Measurements from ENCODE around the gene ZMYND15. TPM values are rescaled to one million over a fixed set of nuclear protein-coding genes. Genes with fewer than 3 reads are reported as not detected.

Gene ZMYND15
- total RNA-seq, 1 donor from 2014 or later, result 0.70 TPM

GRCh38 chr17:4738136-4739121 lies 1.2 kb upstream of the ZMYND15 start:
- H3K27ac Mint-ChIP-seq, result peak overlapping the region; percentile 94
- TF ChIP-seq, protein P1, sequence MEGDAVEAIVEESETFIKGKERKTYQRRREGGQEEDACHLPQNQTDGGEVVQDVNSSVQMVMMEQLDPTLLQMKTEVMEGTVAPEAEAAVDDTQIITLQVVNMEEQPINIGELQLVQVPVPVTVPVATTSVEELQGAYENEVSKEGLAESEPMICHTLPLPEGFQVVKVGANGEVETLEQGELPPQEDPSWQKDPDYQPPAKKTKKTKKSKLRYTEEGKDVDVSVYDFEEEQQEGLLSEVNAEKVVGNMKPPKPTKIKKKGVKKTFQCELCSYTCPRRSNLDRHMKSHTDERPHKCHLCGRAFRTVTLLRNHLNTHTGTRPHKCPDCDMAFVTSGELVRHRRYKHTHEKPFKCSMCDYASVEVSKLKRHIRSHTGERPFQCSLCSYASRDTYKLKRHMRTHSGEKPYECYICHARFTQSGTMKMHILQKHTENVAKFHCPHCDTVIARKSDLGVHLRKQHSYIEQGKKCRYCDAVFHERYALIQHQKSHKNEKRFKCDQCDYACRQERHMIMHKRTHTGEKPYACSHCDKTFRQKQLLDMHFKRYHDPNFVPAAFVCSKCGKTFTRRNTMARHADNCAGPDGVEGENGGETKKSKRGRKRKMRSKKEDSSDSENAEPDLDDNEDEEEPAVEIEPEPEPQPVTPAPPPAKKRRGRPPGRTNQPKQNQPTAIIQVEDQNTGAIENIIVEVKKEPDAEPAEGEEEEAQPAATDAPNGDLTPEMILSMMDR (conservative IDR thresholded peaks at IDR 0.05), result no peak
- peak overlapping the region; percentile 89 for H3K4me3 Mint-ChIP-seq
- peaks cover 7% of the 10 kb centered on the region for H3K36me3 Mint-ChIP-seq
- H3K9me3 Mint-ChIP-seq, result no peaks in the 10 kb centered on the region
- H3K4me1 Mint-ChIP-seq (ENCODE audit: unreplicated experiment), result peaks cover 9% of the 10 kb centered on the region
- DNase-seq (ENCODE audit: extremely low spot score, unreplicated experiment), result no peak
- H3K27me3 Mint-ChIP-seq, result peaks cover 73% of the 10 kb centered on the region

DNA sequence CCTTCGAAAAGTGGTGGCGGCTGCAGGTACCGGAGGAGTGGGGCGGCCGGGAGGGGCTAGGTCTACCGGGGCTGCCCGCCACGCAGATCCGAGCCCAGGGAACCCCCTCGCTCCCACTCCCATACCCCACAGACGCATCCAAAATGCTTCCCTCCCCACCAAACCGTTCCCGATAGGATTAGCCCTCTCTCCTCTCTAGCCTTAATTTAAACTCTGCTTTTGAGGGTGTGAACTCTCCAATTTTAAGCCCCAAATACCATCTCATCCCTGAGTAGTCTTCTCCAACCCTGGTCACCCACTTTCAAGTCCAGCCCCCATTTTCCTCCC lies 355 bp downstream of the ZMYND15 start:
- Mint-ChIP-seq H3K4me1 (ENCODE audit: unreplicated experiment) (peaks cover 9% of the 10 kb centered on the region), H3K36me3 (no peaks in the 10 kb centered on the region), H3K9me3 (no peaks in the 10 kb centered on the region), H3K4me3 (peak overlapping the region; percentile 87), H3K27ac (peak overlapping the region; percentile 78), H3K27me3 (peaks cover 81% of the 10 kb centered on the region)
- TF ChIP-seq, protein P1 (conservative IDR thresholded peaks at IDR 0.05), result no peak
- DNase-seq (ENCODE audit: extremely low spot score, unreplicated experiment), result no peak

GRCh38 chr17:4740584-4740983 lies 951 bp downstream of the ZMYND15 start:
- DNase-seq (ENCODE audit: extremely low spot score, unreplicated experiment), result no peak
- H3K36me3 Mint-ChIP-seq, result no peaks in the 10 kb centered on the region
- peaks cover 13% of the 10 kb centered on the region for H3K4me1 Mint-ChIP-seq (ENCODE audit: unreplicated experiment)

DNA sequence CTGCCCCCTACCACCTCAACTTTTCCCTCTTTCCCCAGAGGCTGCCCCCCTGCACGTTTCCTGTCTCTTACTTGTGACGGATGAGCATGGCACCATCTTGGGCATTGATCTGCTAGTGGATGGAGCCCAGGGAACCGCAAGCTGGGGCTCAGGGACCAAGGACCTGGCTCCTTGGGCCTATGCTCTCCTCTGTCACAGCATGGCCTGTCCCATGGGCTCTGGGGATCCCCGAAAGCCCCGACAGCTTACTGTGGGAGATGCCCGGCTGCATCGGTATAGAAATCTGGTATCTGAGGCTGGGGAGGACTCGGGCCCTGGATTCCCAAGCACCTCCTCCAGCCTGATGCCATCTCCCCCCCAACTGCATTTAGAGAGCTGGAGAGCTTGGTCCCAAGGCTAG lies 1.9 kb downstream of the ZMYND15 start:
- Mint-ChIP-seq H3K4me1 (ENCODE audit: unreplicated experiment) (peaks cover 13% of the 10 kb centered on the region), H3K4me3 (peak overlapping the region; percentile 61), H3K9me3 (no peaks in the 10 kb centered on the region), H3K27me3 (peaks cover 82% of the 10 kb centered on the region), H3K36me3 (no peaks in the 10 kb centered on the region), H3K27ac (no peak overlapping the region)
- DNase-seq (ENCODE audit: extremely low spot score, unreplicated experiment), result no peak
- TF ChIP-seq, protein P1 (conservative IDR thresholded peaks at IDR 0.05), result no peak

More at GRCh38 chr17:4740584-4740983, 951 bp downstream of the ZMYND15 start:
- H3K27ac Mint-ChIP-seq, result peak overlapping the region; percentile 78
- peaks cover 81% of the 10 kb centered on the region for H3K27me3 Mint-ChIP-seq
- TF ChIP-seq, protein P1 (conservative IDR thresholded peaks at IDR 0.05), result no peak
- no peaks in the 10 kb centered on the region for H3K9me3 Mint-ChIP-seq
- H3K4me3 Mint-ChIP-seq, result peak overlapping the region; percentile 87

- Mint-ChIP-seq H3K27me3 (peaks cover 84% of the 10 kb centered on the region), H3K4me3 (no peak overlapping the region), H3K9me3 (no peaks in the 10 kb centered on the region), H3K27ac (peak overlapping the region; percentile 23), H3K4me1 (ENCODE audit: unreplicated experiment) (peaks cover 13% of the 10 kb centered on the region), H3K36me3 (no peaks in the 10 kb centered on the region)
- DNase-seq (ENCODE audit: extremely low spot score, unreplicated experiment), result no peak
- TF ChIP-seq, protein P1 (conservative IDR thresholded peaks at IDR 0.05), result no peak
Observed at GRCh38 chr17:4742133-4742532, 2.5 kb downstream of the ZMYND15 start.

Measured in type B pancreatic cell (in vitro differentiated cells).